Measurements from ENCODE around the gene ZCCHC2. TPM values are rescaled to one million over a fixed set of nuclear protein-coding genes. Genes with fewer than 3 reads are reported as not detected.

ZCCHC2 gene
- total RNA-seq, 1 experiment from 2014 or later: 12.4 TPM

GRCh38 chr18:62545098-62545497 is 22.3 kb downstream of the ZCCHC2 start:
- H3K27ac Mint-ChIP-seq: no peak overlapping the region
- no peaks in the 10 kb centered on the region for H3K4me1 ChIP-seq (ENCODE audit: insufficient read depth, low read length)
- no CpG with 5 or more reads among the region's 4 CpGs for WGBS (ENCODE audit: extremely low coverage, insufficient read length, low lambda C conversion rate)
- peaks cover 4 to 30% (median 15%) of the 10 kb centered on the region in 3 experiments; a peak in 5 of 7 replicates for H3K36me3 Mint-ChIP-seq (ENCODE audit: insufficient read depth in 1 of 3, low read depth in 3 of 3)
- H2AFZ ChIP-seq (ENCODE audit: low read length): no peak overlapping the region
- no peak overlapping the region for H3K9ac ChIP-seq (ENCODE audit: extremely low read depth, insufficient read length, low read length)
- H4K5ac ChIP-seq (ENCODE audit: insufficient read length, low read depth, low read length): no peak overlapping the region
- H3K27ac ChIP-seq (ENCODE audit: insufficient read length, low read depth, low read length): no peak overlapping the region
- no peak overlapping the region for H4K8ac ChIP-seq (replicated peaks; ENCODE audit: insufficient read length, low read depth, low read length)
- H2BK15ac ChIP-seq (ENCODE audit: low read depth, low read length): no peak overlapping the region
- H3K4me2 ChIP-seq (ENCODE audit: insufficient read depth, insufficient read length, low read length): no peak overlapping the region
- H4K20me1 ChIP-seq (ENCODE audit: control insufficient read depth, insufficient read depth, insufficient read length): no peaks in the 10 kb centered on the region
- no peak overlapping the region for H3K14ac ChIP-seq (ENCODE audit: insufficient read depth, low read length)
- H2BK5ac ChIP-seq (ENCODE audit: insufficient read length, low read length): no peak overlapping the region
- no peak overlapping the region for H2BK20ac ChIP-seq (ENCODE audit: low read depth, low read length, poor library complexity, severe bottlenecking)
- no peak overlapping the region for H3K4me3 Mint-ChIP-seq
- no peak overlapping the region for H2BK120ac ChIP-seq (ENCODE audit: low read depth, low read length, poor library complexity, severe bottlenecking)
- H3K4ac ChIP-seq (ENCODE audit: low read depth, low read length): no peak overlapping the region
- no peaks in the 10 kb centered on the region for H3K9me3 ChIP-seq (ENCODE audit: control insufficient read depth, low read depth, low read length)
- TF ChIP-seq CTCF (conservative IDR thresholded peaks at IDR 0.05): no peak
- no peaks in the 10 kb centered on the region for H3K27me3 ChIP-seq (ENCODE audit: insufficient read depth, low read length)
- no peaks in the 10 kb centered on the region for H3K79me2 ChIP-seq (ENCODE audit: insufficient read depth, low read length)
- H2BK12ac ChIP-seq (ENCODE audit: insufficient read length, low read depth, low read length): no peak overlapping the region
- peaks cover 0 to 2% of the 10 kb centered on the region in 2 experiments; a peak in 1 of 4 replicates for H3K4me1 Mint-ChIP-seq
- no peaks in the 10 kb centered on the region for H3K9me3 Mint-ChIP-seq
- H3T11ph ChIP-seq (ENCODE audit: low read length): no peak overlapping the region
- H3K18ac ChIP-seq (ENCODE audit: insufficient read length, low read depth, low read length): no peak overlapping the region
- H2AK5ac ChIP-seq (ENCODE audit: insufficient read length, low read length): no peak overlapping the region
- H3K23me2 ChIP-seq (ENCODE audit: insufficient read length, low read depth, low read length, poor library complexity, severe bottlenecking): no peaks in the 10 kb centered on the region
- no peaks in the 10 kb centered on the region for H3K27me3 Mint-ChIP-seq (ENCODE audit: low read depth)
- no peak overlapping the region for H4K91ac ChIP-seq (ENCODE audit: insufficient read length, low read depth, low read length)
- H3K79me1 ChIP-seq (ENCODE audit: insufficient read depth, low read depth, low read length, poor library complexity, severe bottlenecking): no peaks in the 10 kb centered on the region
- no peak overlapping the region for H3K56ac ChIP-seq (ENCODE audit: insufficient read length, low read depth, low read length)
- no peak for DNase-seq
- no peak overlapping the region for H3K23ac ChIP-seq (ENCODE audit: insufficient read length, low read depth, low read length)

Measured in H9 (cell line).